B cell (primary cell): Measurements from ENCODE around the gene S100A3. TPM values are rescaled to one million over a fixed set of nuclear protein-coding genes. Genes with fewer than 3 reads are reported as not detected.

Source experiments
- ATAC-seq: fragments of 200-7000 bp; cut with Tn5 transposase; one replicate; pipeline ENCODE4 v1.10.0; 2021; ENCODE audit warnings: low read depth, mild to moderate bottlenecking, moderate number of reproducible peaks, moderate library complexity
- CTCF ChIA-PET: fragments of 350-600 bp; sonication (Branson Sonifier 250); formaldehyde crosslinking; loops from one replicate; lab custom pipeline; 2021; ENCODE audit warnings: antibody characterized with exemption, inconsistent platforms; lab: Charles Lee
- POLR2A ChIA-PET: fragments of 350-600 bp; sonication (Branson Sonifier 250); formaldehyde crosslinking; loops from one replicate; lab custom pipeline; 2021; ENCODE audit warnings: antibody characterized with exemption; lab: Charles Lee
- DNase-seq: peaks from one replicate; pipeline ENCODE4 v3.0.0; 2013
- H2AFZ ChIP-seq: 2 replicates; pipeline ENCODE4 v1.6.1; 2012; ENCODE audit warnings: mild to moderate bottlenecking, low read depth, low read length; ENCODE audit not compliant: insufficient read depth, poor library complexity, severe bottlenecking
- H3K27ac ChIP-seq, 2 donors: 1 replicate in 1 of 2; 2 replicates in 1 of 2; pipeline ENCODE4 v1.5.1; 2012 to 2013; ENCODE audit warnings: low read length in 2 of 2, mild to moderate bottlenecking in 2 of 2, moderate library complexity in 1 of 2
- H3K27me3 ChIP-seq, 4 experiments: fragments of 200-600 bp in 1 of 4; sonication (generic) in 1 of 4; replicated peaks in 1 of 4; 1 replicate in 2 of 4; 2 replicates in 2 of 4; pipeline versions ENCODE4 v1.6.1 to v1.7.0; 2013 to 2016; ENCODE audit warnings: low read length in 3 of 4, mild to moderate bottlenecking in 2 of 4, mixed read lengths in 1 of 4, moderate library complexity in 1 of 4; ENCODE audit not compliant: insufficient read depth in 4 of 4, control insufficient read depth in 3 of 4; ENCODE audit errors: control extremely low read depth in 1 of 4
- H3K36me3 ChIP-seq, 2 experiments: replicated peaks in 1 of 2; 1 replicate in 1 of 2; 2 replicates in 1 of 2; pipeline versions ENCODE4 v1.6.1 to v1.7.1; 2013; ENCODE audit warnings: low read length in 1 of 2; ENCODE audit not compliant: insufficient read depth in 2 of 2, control insufficient read depth in 1 of 2; ENCODE audit errors: control extremely low read depth in 1 of 2, extremely low read depth in 1 of 2
- H3K4me1 ChIP-seq, 2 donors: fragments of 200-600 bp in 1 of 2; sonication (generic) in 1 of 2; 1 replicate in 1 of 2; 2 replicates in 1 of 2; pipeline versions ENCODE4 v1.5.1 to v1.6.1; 2013 to 2017; ENCODE audit warnings: low read length in 2 of 2; ENCODE audit not compliant: control insufficient read depth in 2 of 2, insufficient read depth in 2 of 2
- H3K4me2 ChIP-seq: replicated peaks from 2 replicates; pipeline ENCODE3; 2012; ENCODE audit warnings: mild to moderate bottlenecking, low read depth, low read length; ENCODE audit not compliant: poor library complexity, severe bottlenecking
- H3K4me3 ChIP-seq, 5 experiments: fragments of 200-600 bp in 1 of 5; sonication (generic) in 1 of 5; 1 replicate in 3 of 5; 2 replicates in 2 of 5; pipeline versions ENCODE4 v1.5.1 to v1.7.0; 2011 to 2016; ENCODE audit warnings: low read length in 4 of 5, mild to moderate bottlenecking in 4 of 5, low read depth in 2 of 5, control low read depth in 1 of 5, moderate library complexity in 1 of 5; ENCODE audit not compliant: insufficient read depth in 1 of 5; ENCODE audit errors: control extremely low read depth in 1 of 5, extremely low read depth in 1 of 5
- H3K79me2 ChIP-seq: fragments of 200-600 bp; sonication (generic); one replicate; pipeline ENCODE4 v1.6.0; 2016; ENCODE audit warnings: low read length; ENCODE audit not compliant: control insufficient read depth, insufficient read depth
- H3K9ac ChIP-seq: fragments of 200-600 bp; sonication (generic); 2 replicates; pipeline ENCODE4 v1.6.1; 2017; ENCODE audit warnings: mild to moderate bottlenecking, low read length, moderate library complexity
- H3K9me3 ChIP-seq, 3 donors: one replicate each; pipeline versions ENCODE4 v1.6.1 to v1.7.1; 2013; ENCODE audit warnings: low read length in 2 of 3; ENCODE audit not compliant: control insufficient read depth in 2 of 3, insufficient read depth in 1 of 3; ENCODE audit errors: control extremely low read depth in 1 of 3
- H4K20me1 ChIP-seq: 2 replicates; pipeline ENCODE4 v1.6.0; 2012; ENCODE audit warnings: mild to moderate bottlenecking, low read length; ENCODE audit not compliant: insufficient read depth, control insufficient read depth, poor library complexity, severe bottlenecking
- H3K27ac Mint-ChIP-seq: one replicate; pipeline ENCODE4 v1.8.0; 2021; ENCODE audit warnings: mixed read lengths
- H3K27me3 Mint-ChIP-seq: one replicate; pipeline ENCODE4 v1.8.0; 2021; ENCODE audit warnings: mixed read lengths
- H3K4me1 Mint-ChIP-seq: one replicate; pipeline ENCODE4 v1.8.0; 2021; ENCODE audit warnings: mixed read lengths
- H3K4me3 Mint-ChIP-seq: one replicate; pipeline ENCODE4 v1.8.0; 2021; ENCODE audit warnings: mixed read lengths
- H3K9me3 Mint-ChIP-seq: one replicate; pipeline ENCODE4 v1.8.0; 2022; ENCODE audit warnings: mixed read lengths; ENCODE audit not compliant: insufficient read depth
- CTCF ChIP-seq: fragments of 200-600 bp; IDR thresholded peaks from one replicate; pipeline ENCODE4 v1.8.0; 2022; ENCODE audit warnings: antibody characterized with exemption, mild to moderate bottlenecking
- EZH2 ChIP-seq: IDR thresholded peaks from 2 replicates; pipeline ENCODE4 v1.6.1; 2012; ENCODE audit warnings: borderline replicate concordance, low read depth, mild to moderate bottlenecking, moderate library complexity, low read length; ENCODE audit not compliant: insufficient read depth, poor library complexity, severe bottlenecking
- WGBS: methylation state at CpG from one replicate; pipeline ENCODE4 v1.1.5; 2013; ENCODE audit warnings: missing lambda C conversion rate; ENCODE audit not compliant: insufficient coverage; 5-methylcytosine and 5-hydroxymethylcytosine counted together
- intact Hi-C: fragments of 100-400 bp; cut with micrococcal nuclease; formaldehyde crosslinking; loops from one replicate; pipeline ENCODE4 v1.10.0; 2022
- polyA plus RNA-seq: library from polyadenylated mRNA; depleted of rRNA; stranded (reverse); fragments of >200 nt; gene quantifications from 2 replicates; pipeline ENCODE4 v1.2.3, GENCODE V29; 2012
- total RNA-seq, 2 donors: library from RNA; stranded (reverse); fragments of 120-200 nt in 1 of 2; gene quantifications; 1 replicate in 1 of 2; 2 replicates in 1 of 2; pipeline versions ENCODE4 v1.2.3 to v1.2.4, GENCODE V29; 2013 to 2022

The S100A3 gene
- total and polyA plus RNA-seq, 2 donors (not counting 1 experiment from before 2014, with no cell fraction given): not detected

GRCh38 chr1:153536012-153536670, 12.9 kb downstream of the S100A3 start:
- Histone ChIP-seq H3K27me3 (no peaks in the 10 kb centered on the region), H4K20me1 (no peaks in the 10 kb centered on the region), H3K27ac (peak overlapping the region; percentile 83 to 84), H3K4me1 (peaks cover 51 to 60% of the 10 kb centered on the region in 2 donors), H2AFZ (peak overlapping the region; percentile 96), H3K4me2 (peak overlapping the region; percentile 96), H3K36me3 (peaks cover 0 to 4% of the 10 kb centered on the region in 2 experiments), H3K79me2 (peaks cover 10% of the 10 kb centered on the region), H3K9me3 (peaks cover 0 to 9% (median 0%) of the 10 kb centered on the region in 3 donors), H3K4me3 (peak overlapping the region; percentile 19 to 95 (median 85)), H3K9ac (peak overlapping the region; percentile 86)
- H3K27me3 Mint-ChIP-seq: no peaks in the 10 kb centered on the region
- H3K4me1 Mint-ChIP-seq: peaks cover 58% of the 10 kb centered on the region
- peak; percentile 78 for ATAC-seq
- WGBS: 3% methylated on average over 26 of the region's 38 CpGs
- H3K4me3 Mint-ChIP-seq: peak overlapping the region; percentile 95
- no peaks in the 10 kb centered on the region for H3K9me3 Mint-ChIP-seq
- POLR2A ChIA-PET: interaction anchor here (0.7 to 2.8 kb wide), 9 partner anchors 9 to 684 kb away, joined by 3 to 20 read pairs (median 5); partner anchors contain the start of genes INTS3, S100A2 and S100A4
- CTCF ChIA-PET: interaction anchor here (0.5 to 10.9 kb wide), 9 partner anchors 11 to 307 kb away, joined by 3 to 189 read pairs (median 6); partner anchors contain the start of genes S100A2, S100A3 and S100A4
- TF ChIP-seq EZH2 (no peak), CTCF (no peak)
- intact Hi-C loops: loop anchor here (1.0 to 10.0 kb wide), 3 partner anchors 9 to 139 kb away; partner anchors contain the start of genes CHTOP, ILF2, NPR1 and S100A4
- H3K27ac Mint-ChIP-seq: peak overlapping the region; percentile 96
- peak; percentile 74 for DNase-seq
